ENCODE data around the gene EXT2. TPM values are rescaled to one million over a fixed set of nuclear protein-coding genes. Genes with fewer than 3 reads are reported as not detected.

EXT2 gene
- total and polyA plus RNA-seq, 2 experiments from 2014 or later = 44.1 to 53.1 TPM

GRCh38 chr11:44085330-44085729 lies 10.1 kb upstream of the EXT2 start:
- Histone ChIP-seq H3K4me3 (no peak overlapping the region), H3K27ac (no peak overlapping the region), H3K27me3 (no peaks in the 10 kb centered on the region), H3K9me3 (ENCODE audit: low read depth) (no peaks in the 10 kb centered on the region), H3K4me1 (ENCODE audit: low read depth) (no peaks in the 10 kb centered on the region), H3K36me3 (no peaks in the 10 kb centered on the region)
- no peak for TF ChIP-seq CTCF (IDR thresholded peaks at IDR 0.05; ENCODE audit: low read depth, low read length)
- no peak for DNase-seq (ENCODE audit: low read depth in 1 of 2, low spot score in 1 of 2)

GRCh38 chr11:44088377-44088776 lies 7.1 kb upstream of the EXT2 start:
- TF ChIP-seq CTCF (IDR thresholded peaks at IDR 0.05; ENCODE audit: low read depth, low read length) = no peak
- DNase-seq (ENCODE audit: low read depth in 1 of 2, low spot score in 1 of 2) = no peak
- Histone ChIP-seq H3K4me1 (ENCODE audit: low read depth) (no peaks in the 10 kb centered on the region), H3K9me3 (ENCODE audit: low read depth) (no peaks in the 10 kb centered on the region), H3K27ac (no peak overlapping the region), H3K36me3 (no peaks in the 10 kb centered on the region), H3K4me3 (no peak overlapping the region), H3K27me3 (no peaks in the 10 kb centered on the region)

GRCh38 chr11:44088871-44089270 lies 6.6 kb upstream of the EXT2 start:
- no peak for TF ChIP-seq CTCF (IDR thresholded peaks at IDR 0.05; ENCODE audit: low read depth, low read length)
- Histone ChIP-seq H3K27ac (no peak overlapping the region), H3K4me1 (ENCODE audit: low read depth) (no peaks in the 10 kb centered on the region), H3K27me3 (no peaks in the 10 kb centered on the region), H3K4me3 (no peak overlapping the region), H3K9me3 (ENCODE audit: low read depth) (no peaks in the 10 kb centered on the region), H3K36me3 (no peaks in the 10 kb centered on the region)
- no peak for DNase-seq (ENCODE audit: low read depth in 1 of 2, low spot score in 1 of 2)

GRCh38 chr11:44090539-44090938 lies 4.9 kb upstream of the EXT2 start:
- DNase-seq (ENCODE audit: low read depth in 1 of 2, low spot score in 1 of 2) = no peak
- Histone ChIP-seq H3K9me3 (ENCODE audit: low read depth) (no peaks in the 10 kb centered on the region), H3K27me3 (no peaks in the 10 kb centered on the region), H3K27ac (no peak overlapping the region), H3K4me1 (ENCODE audit: low read depth) (no peaks in the 10 kb centered on the region), H3K36me3 (no peaks in the 10 kb centered on the region), H3K4me3 (no peak overlapping the region)
- TF ChIP-seq CTCF (IDR thresholded peaks at IDR 0.05; ENCODE audit: low read depth, low read length) = no peak

- Histone ChIP-seq H3K4me1 (ENCODE audit: low read depth) (no peaks in the 10 kb centered on the region), H3K36me3 (no peaks in the 10 kb centered on the region), H3K9me3 (ENCODE audit: low read depth) (no peaks in the 10 kb centered on the region), H3K27me3 (no peaks in the 10 kb centered on the region), H3K4me3 (no peak overlapping the region), H3K27ac (no peak overlapping the region)
- DNase-seq (ENCODE audit: low read depth in 1 of 2, low spot score in 1 of 2) = peak; percentile 87 to 90
- TF ChIP-seq CTCF (IDR thresholded peaks at IDR 0.05; ENCODE audit: low read depth, low read length) = peak; percentile 83
Observed at GRCh38 chr11:44094260-44094868, 1.1 kb upstream of the EXT2 start.

All from cardiac muscle cell (in vitro differentiated cells and primary cell).